RWPE1 (cell line): ENCODE measurements around the gene CSF3.
A peak's percentile ranks its signal among the peaks of the same experiment; 100 is the strongest.

Experiments used
- CTCF ChIA-PET: fragments of 350-600 bp; sonication (Branson Sonifier 250); formaldehyde crosslinking; extraction: SDS; loops from one replicate; lab custom pipeline; 2021; lab: Yijun Ruan, JAX
- POLR2A ChIA-PET: fragments of 400-600 bp; formaldehyde crosslinking; extraction: SDS; loops from one replicate; lab custom pipeline; 2020; ENCODE audit warnings: antibody characterized with exemption; ENCODE audit not compliant: low non-redundant PET; lab: Yijun Ruan, JAX
- DNase-seq: peaks from one replicate; pipeline ENCODE4 v3.0.0; 2012; ENCODE audit warnings: low spot score
- H3K27ac ChIP-seq: fragments of 450-650 bp; 2 replicates; pipeline ENCODE4 v1.5.1; 2017
- CTCF ChIP-seq: fragments of 450-650 bp; conservative IDR thresholded peaks from 2 replicates; pipeline ENCODE4 v1.5.1; 2017; ENCODE audit warnings: low read depth, mild to moderate bottlenecking

Gene CSF3

GRCh38 chr17:40015005-40015997, at the start of gene CSF3:
TSS of gene CSF3 (plus strand) at chr17:40015440. CDS start at chr17:40015475, 35 bp downstream.
- CTCF ChIA-PET, result interaction anchor here (0.5 to 4.1 kb wide), 4 partner anchors 11 to 1130 kb away, joined by 3 to 57 read pairs (median 6); no protein-coding TSS in a partner anchor
- POLR2A ChIA-PET, result no interaction called here
- H3K27ac ChIP-seq, result peak within 1 kb of the TSS; percentile 99

GRCh38 chr17:39966771-39967170, 48.5 kb upstream of the CSF3 start:
- POLR2A ChIA-PET, result no interaction called here

More at GRCh38 chr17:40015005-40015997, at the start of gene CSF3:
- TF ChIP-seq CTCF, result no peak
- DNase-seq, result no peak

GRCh38 chr17:39968761-39969160, 46.5 kb upstream of the CSF3 start:
- no peak overlapping the region for H3K27ac ChIP-seq
- no peak for TF ChIP-seq CTCF
- no peak for DNase-seq
- ChIA-PET POLR2A (no interaction called here), CTCF (interaction anchor here (0.9 kb wide), 1 partner anchor 10 kb away, joined by 6 read pairs; no protein-coding TSS in a partner anchor)

More at GRCh38 chr17:39966771-39967170, 48.5 kb upstream of the CSF3 start:
- no peak overlapping the region for H3K27ac ChIP-seq
- TF ChIP-seq CTCF, result no peak
- CTCF ChIA-PET, result interaction anchor here (0.5 to 1.0 kb wide), 3 partner anchors 9 to 213 kb away, joined by 3 to 4 read pairs (median 3); no protein-coding TSS in a partner anchor
- DNase-seq, result no peak

- no peak for TF ChIP-seq CTCF
- POLR2A ChIA-PET, result no interaction called here
- DNase-seq, result no peak
- no peak overlapping the region for H3K27ac ChIP-seq
- CTCF ChIA-PET, result interaction anchor here (0.6 kb wide), 1 partner anchor 13 kb away, joined by 3 read pairs; no protein-coding TSS in a partner anchor
These were observed 45.9 kb upstream of the CSF3 start for GRCh38 chr17:39969375-39969774.

- no peak for TF ChIP-seq CTCF
- no peak overlapping the region for H3K27ac ChIP-seq
- ChIA-PET CTCF (interaction anchor here (2.3 kb wide), 1 partner anchor 10 kb away, joined by 9 read pairs; the partner anchor contains the start of gene PSMD3), POLR2A (interaction anchor here (0.5 kb wide), 1 partner anchor 20 kb away, joined by 3 read pairs; no protein-coding TSS in a partner anchor)
- no peak for DNase-seq
These were observed 45.0 kb upstream of the CSF3 start for GRCh38 chr17:39970157-39970692.

GRCh38 chr17:39971076-39971603, 44.1 kb upstream of the CSF3 start:
- DNase-seq, result no peak
- POLR2A ChIA-PET, result no interaction called here
- CTCF ChIA-PET, result interaction anchor here (1.0 to 2.3 kb wide), 2 partner anchors 9 to 13 kb away, joined by 3 to 9 read pairs; partner anchors contain the start of gene PSMD3
- TF ChIP-seq CTCF, result no peak
- no peak overlapping the region for H3K27ac ChIP-seq
